NCI-H2029 treated with DMSO at 0.1 percent for 48 hours (cell line): ENCODE measurements around the gene IRF1.

Source experiments
- DNase-seq: peaks from one replicate; lab custom pipeline; 2025; lab: John Stamatoyannopoulos, UW

Gene IRF1

GRCh38 chr5:132474131-132474723, 16.3 kb downstream of the IRF1 start:
- no peak for DNase-seq

GRCh38 chr5:132473668-132474067, 16.9 kb downstream of the IRF1 start:
- DNase-seq = no peak

- DNase-seq = no peak
Measured at GRCh38 chr5:132473019-132473531, 17.5 kb downstream of the IRF1 start.

DNA sequence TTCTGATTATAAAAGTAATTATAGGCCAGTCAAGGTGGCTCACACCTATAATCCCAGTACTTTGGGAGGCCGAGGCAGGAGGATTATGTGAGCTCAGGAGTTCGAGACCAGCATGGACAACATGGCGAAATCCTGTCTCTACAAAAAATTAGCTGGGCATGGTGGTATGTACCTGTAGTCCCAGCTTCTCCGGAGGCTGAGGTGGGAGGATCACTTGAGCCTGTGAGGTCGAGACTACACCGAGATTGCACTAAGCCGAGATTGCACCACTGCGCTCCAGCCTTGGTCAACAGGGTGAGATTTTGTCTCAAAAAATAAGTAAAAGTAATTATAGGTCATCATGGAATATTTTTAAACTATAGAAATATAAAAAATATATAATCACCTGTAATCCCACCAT, 18.1 kb downstream of the IRF1 start:
- DNase-seq = no peak

- no peak for DNase-seq
Measured at GRCh38 chr5:132471944-132472343, 18.6 kb downstream of the IRF1 start.

GRCh38 chr5:132471151-132471907, 19.2 kb downstream of the IRF1 start:
- DNase-seq = peak; percentile 57

GRCh38 chr5:132470596-132470995, 20.0 kb downstream of the IRF1 start:
- DNase-seq = peak; percentile 56

DNA sequence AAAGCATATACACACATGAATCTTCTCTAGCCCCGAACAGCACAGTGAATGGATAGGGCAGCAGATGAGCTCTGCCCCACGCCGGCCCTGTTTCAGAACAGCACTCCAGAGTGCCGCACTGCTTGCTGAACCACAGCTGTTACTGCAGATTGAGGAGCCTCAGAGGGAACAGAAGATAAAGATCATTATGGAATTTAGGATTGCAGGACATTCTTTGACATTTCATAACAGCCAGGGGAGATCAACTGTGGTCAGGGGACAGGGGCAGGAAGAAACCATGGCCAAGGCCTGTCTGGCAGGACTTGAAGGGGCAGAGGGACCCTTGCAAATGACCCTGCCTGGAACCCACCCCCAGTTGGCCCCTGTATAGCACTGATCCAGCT, 20.6 kb downstream of the IRF1 start:
- no peak for DNase-seq

DNA sequence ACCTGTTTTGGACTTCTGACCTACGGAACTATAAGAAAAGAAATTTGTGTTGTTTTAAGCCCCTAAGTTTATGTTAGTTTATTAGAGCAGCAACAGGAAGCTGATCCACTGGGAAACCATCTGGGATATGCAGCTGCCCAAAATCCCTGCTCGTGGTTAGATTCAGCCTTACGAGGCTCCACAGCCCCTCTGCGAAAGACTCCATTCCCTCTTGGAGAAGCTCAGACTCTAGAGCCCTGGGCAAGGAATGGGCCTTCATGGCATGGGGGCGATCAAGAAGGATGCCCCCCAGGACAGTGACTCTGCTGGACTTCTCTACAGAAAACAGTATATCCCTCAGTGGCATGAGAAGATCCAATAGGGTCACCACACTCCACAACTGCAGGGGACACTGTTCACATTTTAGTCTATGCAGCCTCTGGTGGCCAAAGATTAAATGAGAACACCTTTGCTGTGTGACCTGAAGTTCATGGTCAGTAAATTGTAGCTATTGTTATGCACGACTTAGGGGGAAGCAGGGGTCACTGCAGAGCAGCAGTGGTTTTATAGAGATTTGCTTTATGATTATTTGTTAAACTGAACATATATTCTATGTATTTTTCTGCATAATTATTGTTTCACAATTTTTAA, 21.1 kb downstream of the IRF1 start:
- no peak for DNase-seq

GRCh38 chr5:132468656-132469379, 21.8 kb downstream of the IRF1 start:
- DNase-seq = no peak

- no peak for DNase-seq
Measured at GRCh38 chr5:132467287-132467984, 23.1 kb downstream of the IRF1 start.

- DNase-seq = no peak
Measured at GRCh38 chr5:132466433-132467286, 23.9 kb downstream of the IRF1 start.

- no peak for DNase-seq
Measured at GRCh38 chr5:132465059-132465707, 25.4 kb downstream of the IRF1 start.

GRCh38 chr5:132464156-132464939, 26.2 kb downstream of the IRF1 start:
- DNase-seq = no peak

DNA sequence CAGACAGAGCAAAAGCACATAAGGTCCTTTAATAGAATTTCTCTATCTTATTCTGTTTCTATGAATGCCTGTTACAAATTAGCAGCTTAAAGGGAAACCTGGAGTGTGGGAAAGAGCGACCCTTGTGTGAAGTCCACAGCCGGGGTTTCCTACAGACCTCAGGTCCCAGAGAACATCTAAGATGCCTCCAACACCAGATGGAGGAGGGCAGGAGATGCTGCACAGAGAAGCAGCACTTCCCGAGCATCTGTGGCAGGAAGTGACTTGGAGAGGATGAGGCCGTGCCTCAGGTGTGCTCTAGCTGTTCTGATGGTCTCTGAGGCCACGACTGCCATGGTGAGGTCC, 26.8 kb downstream of the IRF1 start:
- DNase-seq = no peak

DNA sequence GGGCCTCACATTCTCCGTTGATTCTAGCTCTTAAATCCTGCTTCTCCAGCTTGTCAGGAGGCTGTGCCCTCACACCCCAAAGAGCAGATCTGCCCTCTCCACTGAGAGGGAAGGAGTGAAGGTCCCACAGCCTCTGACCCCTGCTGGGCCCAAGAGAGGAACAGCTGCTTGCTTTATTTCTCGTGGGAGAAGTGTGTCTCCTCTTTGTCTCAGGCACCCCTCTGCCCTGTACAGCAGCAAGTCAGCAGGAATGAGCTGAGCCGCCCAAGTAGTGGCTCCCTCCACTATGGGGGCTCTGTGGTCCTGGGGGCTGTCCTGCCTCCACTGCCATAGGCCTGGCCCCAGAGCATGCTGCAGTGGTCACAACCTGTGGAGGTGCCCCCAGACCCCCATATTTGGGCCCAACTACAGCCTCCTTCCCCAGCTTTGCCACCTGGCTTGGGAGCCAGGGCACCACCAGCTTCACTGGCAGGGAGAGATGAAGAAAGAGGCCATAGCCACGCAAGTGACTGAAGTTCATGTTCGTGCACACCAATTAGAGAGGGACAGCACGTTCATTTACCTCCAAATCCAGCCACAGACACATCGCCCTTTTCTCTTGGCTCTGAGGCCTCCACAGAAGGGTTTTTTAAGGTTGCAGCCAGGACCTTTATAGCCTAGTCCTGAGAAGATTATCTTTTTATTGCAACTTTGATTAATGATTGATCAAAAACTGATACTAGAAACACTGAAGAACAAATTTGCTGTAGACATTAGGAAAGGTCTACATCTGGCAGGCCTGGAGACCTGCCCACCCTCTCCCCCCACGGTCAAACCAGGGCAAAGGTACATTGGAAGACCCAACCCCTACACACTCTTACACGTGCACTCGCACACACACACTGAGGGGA, 27.5 kb downstream of the IRF1 start:
- DNase-seq = no peak

DNA sequence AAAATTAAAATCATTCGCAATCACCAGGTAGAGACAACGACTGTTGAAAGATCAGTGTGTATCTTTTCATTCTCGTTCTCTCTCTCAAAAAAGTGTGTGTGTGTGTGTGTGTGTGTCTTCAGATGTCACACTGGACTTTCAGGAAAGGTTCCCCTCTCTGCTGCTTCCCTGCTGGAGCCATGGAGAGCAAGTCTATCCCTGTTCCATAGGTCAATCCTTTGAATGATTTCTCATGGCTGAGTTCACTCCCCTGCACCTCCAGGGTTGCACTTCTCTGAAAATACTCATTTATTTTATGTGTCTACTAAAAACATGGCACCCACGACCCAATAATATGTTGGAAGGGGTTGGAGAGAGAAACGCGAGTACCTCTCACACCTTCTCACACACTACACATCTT, 28.2 kb downstream of the IRF1 start:
- no peak for DNase-seq

DNA sequence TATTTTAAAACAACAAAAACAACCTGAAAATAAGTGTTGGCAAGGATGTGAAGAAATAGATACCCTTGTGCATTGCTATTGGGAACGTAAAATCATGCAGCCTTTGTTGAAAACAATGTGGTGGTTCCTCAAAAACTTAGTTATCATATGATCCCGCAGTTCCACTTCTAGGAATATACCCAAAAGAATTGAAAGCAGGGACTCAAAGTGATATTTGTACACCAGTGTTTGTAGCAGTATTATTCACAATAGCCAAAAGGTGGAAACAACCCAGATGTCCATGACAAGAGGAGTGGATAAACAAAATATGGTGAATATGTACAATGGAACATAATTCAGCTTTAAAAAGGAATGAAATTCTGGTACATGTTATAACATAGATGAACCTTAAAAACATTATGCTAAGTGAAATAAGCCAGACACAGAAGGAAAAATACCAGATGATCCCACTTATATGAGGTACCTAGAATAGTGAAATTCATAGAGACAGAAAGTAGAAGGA, 29.0 kb downstream of the IRF1 start:
- DNase-seq = no peak
